Endometrial microvascular endothelial cells (primary cell): Measurements from ENCODE around the gene MEIS2. TPM values are rescaled to one million over a fixed set of nuclear protein-coding genes. Genes with fewer than 3 reads are reported as not detected.

Experiments
- in situ Hi-C: cut with HindIII; loops from 2 replicates; pipeline ENCODE4 v1.10.0; 2017; ENCODE audit warnings: low sequenced_read_pairs, low pct_unique_long_range_greater_than_20kb; ENCODE audit errors: inconsistent ontology term
- total RNA-seq: library from RNA; depleted of rRNA; stranded (reverse); fragments of >200 nt; gene quantifications from one replicate; pipeline ENCODE4 v1.2.3, GENCODE V29; 2015; ENCODE audit errors: inconsistent ontology term

Gene MEIS2
- total RNA-seq, 1 donor from 2014 or later = 40.9 TPM

- in situ Hi-C loops = no loop called here
These were observed 140.0 kb downstream of the MEIS2 start for GRCh38 chr15:36960179-36960946.

- in situ Hi-C loops = no loop called here
These were observed 140.6 kb downstream of the MEIS2 start for GRCh38 chr15:36959746-36960145.

DNA sequence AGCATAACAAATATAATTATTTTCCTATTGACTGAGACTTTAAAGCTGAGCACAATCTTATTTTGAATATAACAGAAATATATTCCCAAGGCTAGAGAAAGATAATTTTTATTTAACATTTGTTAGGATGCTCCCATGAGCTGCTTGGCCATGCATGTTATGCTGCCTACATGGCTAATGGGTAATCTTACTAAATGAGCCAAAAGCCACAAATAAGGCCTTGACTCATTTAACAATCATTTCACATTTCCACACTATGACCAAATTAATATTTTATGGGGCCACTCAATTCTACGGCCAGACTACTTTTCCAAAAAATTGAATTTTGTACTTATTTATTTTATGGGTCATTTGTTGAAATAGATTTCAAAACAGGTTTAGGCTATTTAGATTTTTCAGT is 141.7 kb downstream of the MEIS2 start:
- in situ Hi-C loops = no loop called here

DNA sequence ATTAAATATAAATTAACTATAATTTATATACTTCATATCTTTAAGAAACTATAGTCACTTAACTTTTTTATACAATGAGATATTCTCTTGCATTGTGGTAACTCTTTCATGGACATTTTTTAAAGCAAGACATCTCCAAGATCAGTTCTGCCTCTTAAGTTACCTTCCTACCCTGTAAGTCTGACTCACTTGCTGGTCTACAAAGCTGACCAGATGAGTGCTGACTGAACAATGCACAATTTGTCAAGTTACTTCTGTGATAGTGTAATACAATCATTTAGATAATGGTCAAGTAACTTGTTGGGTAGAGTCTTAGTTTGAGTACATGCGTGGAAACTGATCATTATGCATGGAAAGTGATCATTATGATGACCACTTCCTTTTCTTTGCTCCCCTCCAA is 145.9 kb downstream of the MEIS2 start:
- in situ Hi-C loops = no loop called here

DNA sequence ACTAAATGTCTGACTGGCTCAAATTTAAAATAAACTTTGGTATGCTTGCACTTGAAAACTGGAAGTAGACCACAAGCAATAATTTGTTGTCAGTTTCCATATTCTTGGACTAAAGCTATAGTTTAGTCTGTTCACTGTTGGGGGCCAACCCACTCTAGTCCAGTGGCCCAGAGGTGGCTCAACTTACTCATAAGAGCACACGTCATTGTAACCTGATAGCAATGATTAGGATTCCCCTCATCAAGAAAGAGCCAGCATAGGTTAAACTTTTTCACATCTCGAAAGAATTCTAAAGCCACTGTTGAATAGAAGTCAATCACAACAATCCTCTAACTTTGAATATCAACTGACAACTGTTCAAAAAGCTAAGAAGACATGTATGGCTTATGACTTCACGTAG is 147.0 kb downstream of the MEIS2 start:
- in situ Hi-C loops = no loop called here

DNA sequence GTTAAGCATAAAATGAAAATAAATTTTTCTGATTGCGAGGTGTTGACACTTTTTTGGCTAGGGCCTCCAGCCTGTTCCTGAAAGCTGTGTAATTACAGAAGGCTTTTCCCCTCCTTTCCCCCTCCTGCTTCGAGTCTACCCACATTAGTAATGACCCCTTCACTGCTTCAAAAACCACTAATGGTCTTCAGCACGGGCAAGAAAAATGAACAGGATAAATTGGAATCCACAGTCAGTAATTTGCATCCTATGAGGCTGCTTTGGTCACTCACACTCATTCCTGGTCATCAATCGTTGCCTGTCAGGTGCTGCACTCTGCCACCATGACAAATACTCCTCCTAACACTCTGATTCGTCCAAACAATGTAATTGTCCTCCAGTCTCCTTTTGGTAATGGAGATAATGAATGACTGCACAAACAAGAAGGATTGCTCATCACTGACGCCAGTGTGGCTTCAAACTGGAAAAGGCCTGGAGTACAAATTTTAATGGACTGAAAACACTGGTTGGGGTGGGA is 148.6 kb downstream of the MEIS2 start:
- in situ Hi-C loops = no loop called here

- in situ Hi-C loops = no loop called here
These were observed 150.0 kb downstream of the MEIS2 start for GRCh38 chr15:36950371-36950770.

DNA sequence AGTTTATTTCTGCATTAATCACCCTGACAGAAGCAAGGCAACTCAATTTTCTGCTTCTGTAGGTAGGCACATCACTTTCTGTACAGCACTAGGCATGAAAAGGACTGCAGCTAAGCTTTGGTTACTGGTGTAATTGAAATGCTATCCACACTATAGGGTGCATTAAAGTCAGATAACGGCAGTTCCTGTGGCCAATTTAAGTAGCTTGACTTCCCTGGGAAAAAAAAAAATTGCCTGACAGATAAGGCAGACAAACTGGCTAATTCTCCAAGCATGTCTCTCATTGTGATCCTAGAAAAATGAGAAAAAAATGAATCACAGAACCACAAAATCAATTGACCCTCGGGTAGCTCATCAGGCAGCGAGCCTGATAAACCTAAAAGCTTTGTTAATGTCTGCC is 151.4 kb downstream of the MEIS2 start:
- in situ Hi-C loops = no loop called here

GRCh38 chr15:36947035-36947719 is 153.2 kb downstream of the MEIS2 start:
- in situ Hi-C loops = no loop called here

DNA sequence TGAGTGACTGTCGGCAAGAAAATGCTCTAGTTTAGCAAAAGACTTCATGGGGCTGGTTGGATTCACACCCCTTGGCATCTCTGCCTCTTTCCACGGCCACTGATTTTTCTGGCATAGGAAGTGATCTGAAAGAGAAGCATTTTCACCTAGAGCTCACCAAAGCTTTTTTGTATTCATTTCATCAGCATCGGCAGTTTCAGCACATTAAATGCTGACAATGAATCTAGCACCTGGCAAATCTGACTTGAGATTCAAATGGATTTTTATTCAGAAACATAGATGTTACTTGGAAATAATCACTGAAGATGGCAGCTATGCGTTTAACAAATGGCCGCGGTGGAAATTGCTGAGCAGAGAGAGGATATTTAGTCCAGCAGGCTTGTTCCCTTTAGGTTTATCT is 155.9 kb downstream of the MEIS2 start:
- in situ Hi-C loops = no loop called here

DNA sequence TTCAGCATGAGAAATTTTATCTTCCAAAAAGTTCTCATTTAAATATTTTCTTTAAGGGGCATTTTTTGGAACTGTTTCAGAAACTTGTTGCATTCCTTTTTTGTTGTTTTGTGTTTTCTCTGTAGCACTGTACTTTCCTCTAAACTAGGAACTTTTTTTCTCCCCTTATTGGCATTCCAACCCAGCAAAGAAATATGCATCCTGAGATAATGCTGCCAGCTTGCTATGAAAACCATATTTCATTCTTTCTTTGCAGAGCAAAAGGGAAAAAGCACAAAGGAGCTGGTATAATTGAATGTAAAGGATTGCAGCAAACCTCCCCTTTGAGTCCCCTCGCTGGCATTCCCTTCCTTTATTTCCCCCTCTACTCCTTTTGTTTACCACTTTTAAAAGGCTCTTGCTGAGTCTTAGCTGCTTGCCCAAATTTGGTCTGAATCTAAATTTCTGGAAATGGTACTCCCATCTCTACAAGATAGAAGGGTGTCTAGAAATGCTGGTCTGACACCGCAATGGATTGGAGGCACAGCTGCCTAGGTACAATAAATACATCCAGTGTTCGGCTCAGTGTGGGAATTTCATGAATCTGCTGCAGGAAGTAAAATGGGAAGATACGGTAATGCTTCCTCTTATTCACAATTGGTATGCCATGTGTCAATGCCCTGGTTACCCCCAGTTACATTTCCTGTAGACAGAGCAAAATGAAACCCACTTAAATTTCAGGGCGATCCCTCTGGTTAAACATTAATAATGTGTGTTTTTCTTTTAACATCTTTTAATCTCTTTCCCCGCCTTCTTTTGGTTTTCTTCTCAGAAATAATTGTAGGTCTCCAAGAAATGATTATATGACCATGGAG is 156.6 kb downstream of the MEIS2 start:
- in situ Hi-C loops = no loop called here

DNA sequence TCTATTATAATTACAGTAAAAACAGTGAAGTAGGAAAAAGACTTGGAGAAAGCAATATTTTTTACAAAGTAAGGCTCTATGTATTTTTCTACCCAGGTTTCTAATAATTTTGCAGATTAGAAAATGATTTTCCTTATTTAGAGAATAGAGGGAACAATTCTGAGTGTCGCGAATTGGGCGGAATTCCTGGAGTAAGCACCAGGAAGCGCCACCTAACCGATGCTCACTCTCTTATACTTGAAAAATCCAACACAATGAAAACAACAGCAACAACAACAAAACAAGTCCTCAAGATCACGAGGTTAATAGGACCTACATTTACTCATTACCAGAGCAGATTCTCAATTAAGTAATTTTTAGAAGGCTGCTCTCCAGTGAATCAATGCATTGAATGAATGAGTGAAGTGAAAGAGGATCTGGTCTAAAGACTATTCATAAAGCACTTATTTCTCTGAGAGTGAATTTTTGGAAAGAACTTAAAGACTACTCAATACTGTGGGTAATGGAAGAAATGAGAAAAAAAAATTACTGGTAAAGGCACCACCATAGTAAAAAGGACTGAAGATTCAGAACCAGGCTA is 158.0 kb downstream of the MEIS2 start:
- in situ Hi-C loops = no loop called here

GRCh38 chr15:36941798-36942197 is 158.6 kb downstream of the MEIS2 start:
- in situ Hi-C loops = no loop called here

DNA sequence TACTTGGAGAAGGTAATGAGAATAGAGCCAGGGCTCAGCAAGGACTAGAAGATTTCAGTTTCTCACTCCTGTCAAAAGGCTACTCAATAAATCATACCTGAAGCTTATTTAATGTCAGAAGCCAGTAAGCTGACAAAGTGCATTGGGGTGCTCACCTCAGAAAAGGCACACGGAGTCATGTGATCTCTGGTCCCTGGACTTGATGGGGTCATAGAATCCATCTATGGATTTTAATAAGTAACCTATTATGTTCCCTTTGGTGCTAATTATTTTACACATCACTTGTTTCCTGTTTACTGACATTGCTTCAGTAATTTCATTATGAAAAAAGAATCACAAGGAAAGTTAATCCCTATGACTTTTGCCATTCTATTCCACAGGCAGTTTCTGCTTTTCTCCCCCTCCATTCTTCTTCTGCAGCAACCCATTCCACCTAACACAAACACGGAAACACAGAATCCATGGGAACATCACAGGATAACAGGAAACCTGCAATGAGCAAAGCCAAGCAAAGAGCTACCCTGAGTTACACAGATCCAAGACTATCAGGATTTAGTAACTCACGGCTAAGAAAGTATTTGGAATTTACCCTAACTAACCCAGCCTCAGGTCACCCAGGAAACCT is 159.6 kb downstream of the MEIS2 start:
- in situ Hi-C loops = no loop called here

- in situ Hi-C loops = no loop called here
These were observed 160.1 kb downstream of the MEIS2 start for GRCh38 chr15:36940219-36940618.

DNA sequence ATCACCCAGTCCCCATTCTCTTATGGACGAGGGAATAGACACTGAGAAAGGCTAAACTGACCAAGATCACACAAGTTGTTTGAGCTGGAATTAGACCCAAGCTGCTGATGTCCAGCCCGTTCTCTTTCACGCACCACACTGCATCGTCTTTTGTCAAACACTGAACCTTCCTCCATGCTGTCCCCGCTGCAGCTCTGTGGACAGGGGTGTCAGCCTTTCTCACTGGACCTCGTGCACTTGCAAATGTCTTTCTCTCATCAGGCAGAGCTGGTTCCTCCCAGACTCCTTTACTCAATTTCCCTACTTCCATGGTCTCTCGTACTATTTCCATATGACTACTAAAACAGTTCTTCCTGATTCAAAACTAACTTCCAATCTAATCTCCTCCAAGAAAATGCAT is 161.6 kb downstream of the MEIS2 start:
- in situ Hi-C loops = no loop called here

DNA sequence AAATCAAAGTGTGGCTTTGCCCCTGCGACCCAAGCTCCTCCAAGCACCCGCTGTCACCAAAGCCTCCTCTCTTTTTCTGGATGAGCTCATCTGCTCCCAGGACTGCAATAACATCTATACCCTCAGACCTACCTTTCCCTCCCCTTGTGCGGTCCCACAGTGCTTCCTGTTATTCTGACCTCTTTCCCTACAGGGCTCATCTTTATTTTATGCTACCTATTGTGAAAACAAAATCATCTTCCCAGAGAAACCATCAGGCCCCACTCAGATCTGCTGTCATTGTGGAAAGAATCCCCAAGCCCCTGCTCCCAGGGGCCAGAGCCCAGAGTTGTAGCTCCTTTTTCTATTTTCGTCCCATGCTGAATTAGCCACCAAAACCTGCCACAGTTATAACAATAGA is 162.2 kb downstream of the MEIS2 start:
- in situ Hi-C loops = no loop called here

GRCh38 chr15:36936613-36937012 is 163.7 kb downstream of the MEIS2 start:
- in situ Hi-C loops = no loop called here
